GM19238 (cell line): ENCODE data around the gene COPS7A.

Experiments used
- DNase-seq: peaks from one replicate; pipeline ENCODE4 v3.0.0; 2011; ENCODE audit warnings: low spot score; ENCODE audit not compliant: insufficient read length

Gene COPS7A

DNA sequence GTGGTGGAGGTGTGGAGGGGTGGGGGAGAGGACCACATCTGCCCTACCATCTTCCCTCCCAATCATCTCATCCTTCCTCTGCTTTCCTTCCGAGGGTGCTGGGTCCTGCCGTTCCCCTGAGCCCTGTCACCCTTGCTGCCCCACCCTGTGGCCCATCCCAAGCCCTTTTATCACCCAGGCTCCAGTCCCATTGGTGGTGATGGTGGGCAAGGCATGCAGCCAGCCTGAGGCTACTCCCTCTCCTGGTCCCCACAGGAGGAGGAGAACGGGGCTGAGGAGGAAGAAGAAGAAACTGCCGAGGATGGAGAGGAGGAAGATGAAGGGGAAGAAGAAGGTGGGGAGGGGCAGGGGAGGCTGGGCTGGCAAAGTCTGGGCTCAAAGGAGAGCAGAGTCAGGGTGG is 45.8 kb downstream of the COPS7A start:
- DNase-seq = no peak

DNA sequence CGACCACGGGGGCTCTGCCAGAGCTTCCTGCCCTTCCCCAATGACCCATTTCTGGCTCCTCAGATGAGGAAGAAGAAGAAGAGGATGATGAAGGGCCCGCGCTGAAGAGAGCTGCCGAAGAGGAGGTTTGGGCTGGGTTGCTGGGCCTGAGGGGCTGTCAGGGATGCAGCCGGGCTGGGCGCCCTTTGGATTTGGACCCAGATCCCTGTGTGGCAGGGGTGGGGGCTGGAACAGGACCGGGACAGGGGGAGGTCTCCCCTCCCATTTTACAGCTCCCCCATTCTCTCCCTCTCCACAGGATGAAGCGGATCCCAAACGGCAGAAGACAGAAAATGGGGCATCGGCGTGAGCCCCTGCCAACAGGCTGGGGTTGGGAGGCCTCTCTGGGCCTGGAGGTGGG is 46.2 kb downstream of the COPS7A start:
- no peak for DNase-seq

DNA sequence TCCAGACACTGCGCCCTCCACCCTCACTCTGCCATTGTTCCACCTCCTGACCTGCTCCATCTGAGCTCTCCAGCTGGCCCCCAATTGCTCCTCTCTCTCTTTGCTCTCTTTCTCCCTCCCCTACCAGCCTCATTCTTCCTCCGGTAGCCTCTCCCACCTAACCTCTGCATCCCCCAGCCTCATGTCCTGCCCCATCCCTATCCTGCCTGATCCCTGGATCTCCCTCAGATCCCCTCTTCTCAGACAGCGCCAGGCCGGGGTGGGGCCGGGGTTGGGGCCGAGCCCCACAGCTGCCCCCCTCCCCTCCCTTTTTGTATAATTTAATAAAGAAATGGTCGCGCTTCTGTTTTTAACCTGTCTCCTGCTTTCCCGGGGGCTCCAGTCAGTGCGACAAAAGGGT is 46.8 kb downstream of the COPS7A start:
- no peak for DNase-seq

DNA sequence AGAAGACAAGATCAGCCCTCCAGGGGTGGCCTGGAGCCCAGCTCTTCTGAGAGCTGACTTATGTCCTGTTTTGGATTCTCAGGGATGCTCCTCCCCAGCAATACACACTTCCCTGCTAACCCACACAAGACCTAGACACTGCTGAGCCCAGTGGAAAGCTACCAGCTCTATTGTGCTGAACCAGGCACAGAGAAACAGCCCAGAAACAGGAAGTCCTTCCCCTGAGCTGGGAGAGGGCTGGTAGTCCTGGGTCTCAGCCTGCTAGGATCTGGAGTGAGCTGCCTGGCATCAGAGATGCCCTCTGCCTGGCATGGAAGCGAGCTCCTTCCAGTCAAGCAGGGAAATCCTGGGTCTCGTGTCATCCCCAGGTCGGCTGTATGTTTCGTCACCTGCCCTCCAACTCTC is 47.2 kb downstream of the COPS7A start:
- DNase-seq = no peak

DNA sequence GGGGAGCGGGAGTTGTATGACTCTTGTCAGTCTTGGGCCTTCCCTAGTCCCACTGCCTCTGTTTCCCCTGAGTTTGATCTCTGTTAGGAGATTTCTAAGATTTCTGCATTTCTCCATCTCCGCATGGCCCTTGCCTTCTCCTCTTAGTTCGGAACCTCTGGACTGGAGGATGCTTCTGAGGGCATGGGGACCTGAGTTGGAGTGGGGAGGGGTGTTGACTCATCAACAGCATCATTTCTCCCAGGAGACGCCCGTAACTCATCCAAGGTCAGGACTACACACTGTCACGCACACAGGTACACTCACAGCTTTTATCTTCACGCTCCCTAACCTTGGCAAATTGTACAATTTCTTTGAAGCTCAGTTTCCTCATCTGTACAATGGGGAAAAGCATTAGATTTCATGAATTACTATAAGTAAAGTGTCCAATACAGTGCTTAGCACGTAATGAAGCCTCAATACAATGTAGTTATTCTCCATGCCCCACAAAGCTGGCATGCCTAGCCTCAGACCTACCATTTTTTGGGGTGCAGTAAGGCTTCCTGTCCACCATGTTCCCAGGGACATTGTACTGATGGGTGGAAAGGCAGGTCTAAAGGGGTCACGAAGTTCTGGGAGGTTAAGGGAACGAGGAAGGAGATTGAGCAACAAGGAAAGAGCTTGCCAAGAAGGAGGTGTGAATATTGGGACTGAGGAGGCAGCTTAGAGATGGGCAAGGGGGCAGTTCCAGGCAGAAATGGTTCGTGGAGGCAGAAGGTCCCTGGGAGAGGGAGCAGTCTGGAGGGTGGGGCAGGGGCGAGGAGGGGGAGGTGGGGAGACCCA is 47.9 kb downstream of the COPS7A start:
- no peak for DNase-seq

DNA sequence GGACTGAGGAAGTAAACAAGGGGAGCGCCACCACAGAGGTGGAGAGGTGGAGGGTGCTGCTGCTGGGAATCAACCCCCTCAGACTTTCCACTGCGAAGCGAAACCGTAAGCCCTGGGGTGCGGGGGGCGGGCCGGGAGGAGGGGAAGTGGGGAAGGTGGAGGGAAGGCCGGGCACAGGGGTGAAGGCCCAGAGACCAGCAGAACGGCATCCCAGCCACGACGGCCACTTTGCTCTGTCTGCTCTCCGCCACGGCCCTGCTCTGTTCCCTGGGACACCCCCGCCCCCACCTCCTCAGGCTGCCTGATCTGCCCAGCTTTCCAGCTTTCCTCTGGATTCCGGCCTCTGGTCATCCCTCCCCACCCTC is 48.5 kb downstream of the COPS7A start, which contains the start of gene LAG3:
TSS of gene LAG3 (plus strand) at position 190 of the 365 bp plus-strand sequence. CDS start 333 bp downstream, outside the sequence.
- peak; percentile 58 for DNase-seq

DNA sequence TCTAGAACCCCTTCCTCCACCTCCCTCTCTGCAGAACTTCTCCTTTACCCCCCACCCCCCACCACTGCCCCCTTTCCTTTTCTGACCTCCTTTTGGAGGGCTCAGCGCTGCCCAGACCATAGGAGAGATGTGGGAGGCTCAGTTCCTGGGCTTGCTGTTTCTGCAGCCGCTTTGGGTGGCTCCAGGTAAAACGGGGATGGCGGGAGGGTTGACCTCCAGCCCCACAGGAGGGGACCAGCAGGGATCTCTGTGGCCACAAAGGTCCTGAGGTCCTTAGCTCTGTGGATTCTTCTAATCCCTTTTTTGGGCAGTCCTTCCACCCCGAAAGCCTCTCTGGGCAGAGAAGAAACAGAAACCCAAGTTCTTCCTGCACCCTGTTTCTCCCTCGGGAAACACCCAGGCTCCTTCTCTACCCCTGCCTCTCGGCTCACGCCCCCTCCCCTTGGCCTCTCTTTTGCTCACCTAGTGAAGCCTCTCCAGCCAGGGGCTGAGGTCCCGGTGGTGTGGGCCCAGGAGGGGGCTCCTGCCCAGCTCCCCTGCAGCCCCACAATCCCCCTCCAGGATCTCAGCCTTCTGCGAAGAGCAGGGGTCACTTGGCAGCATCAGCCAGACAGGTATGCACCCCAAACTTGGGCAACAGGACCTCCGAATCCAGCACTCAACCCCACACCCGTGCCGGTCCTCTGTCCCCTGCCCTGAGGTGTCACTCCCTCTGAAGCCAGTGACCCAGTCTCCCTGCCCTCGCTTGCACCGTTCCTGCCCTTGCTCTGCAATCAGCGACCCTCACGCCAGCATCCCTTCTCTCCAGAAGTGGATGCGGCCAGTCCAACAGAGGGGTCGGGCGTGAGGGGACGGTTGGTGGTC is 49.1 kb downstream of the COPS7A start:
- peak; percentile 50 for DNase-seq

DNA sequence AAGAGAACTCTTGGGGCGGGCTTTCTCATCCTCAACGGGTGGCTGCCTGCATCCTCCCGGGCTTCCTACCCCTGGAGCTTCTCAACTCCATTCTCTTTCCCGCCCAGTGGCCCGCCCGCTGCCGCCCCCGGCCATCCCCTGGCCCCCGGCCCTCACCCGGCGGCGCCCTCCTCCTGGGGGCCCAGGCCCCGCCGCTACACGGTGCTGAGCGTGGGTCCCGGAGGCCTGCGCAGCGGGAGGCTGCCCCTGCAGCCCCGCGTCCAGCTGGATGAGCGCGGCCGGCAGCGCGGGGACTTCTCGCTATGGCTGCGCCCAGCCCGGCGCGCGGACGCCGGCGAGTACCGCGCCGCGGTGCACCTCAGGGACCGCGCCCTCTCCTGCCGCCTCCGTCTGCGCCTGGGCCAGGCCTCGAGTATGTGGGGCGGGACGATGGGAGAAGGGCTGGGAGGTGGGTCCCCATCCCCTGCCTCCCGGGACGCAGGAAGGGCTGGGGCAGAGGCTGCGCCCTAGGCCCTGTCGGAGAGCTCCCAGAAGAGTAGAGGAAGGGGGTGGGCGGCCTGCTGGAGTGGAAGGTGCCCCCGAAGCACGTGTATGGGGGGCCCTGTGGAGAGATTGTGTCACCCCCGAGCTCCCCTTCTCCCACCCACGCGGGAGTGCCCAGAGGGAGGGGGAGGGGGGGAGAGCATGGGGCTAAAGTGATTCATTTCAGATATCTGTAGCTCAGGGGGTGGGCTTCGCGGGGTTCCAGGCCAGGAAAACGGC is 49.9 kb downstream of the COPS7A start:
- DNase-seq = no peak

DNA sequence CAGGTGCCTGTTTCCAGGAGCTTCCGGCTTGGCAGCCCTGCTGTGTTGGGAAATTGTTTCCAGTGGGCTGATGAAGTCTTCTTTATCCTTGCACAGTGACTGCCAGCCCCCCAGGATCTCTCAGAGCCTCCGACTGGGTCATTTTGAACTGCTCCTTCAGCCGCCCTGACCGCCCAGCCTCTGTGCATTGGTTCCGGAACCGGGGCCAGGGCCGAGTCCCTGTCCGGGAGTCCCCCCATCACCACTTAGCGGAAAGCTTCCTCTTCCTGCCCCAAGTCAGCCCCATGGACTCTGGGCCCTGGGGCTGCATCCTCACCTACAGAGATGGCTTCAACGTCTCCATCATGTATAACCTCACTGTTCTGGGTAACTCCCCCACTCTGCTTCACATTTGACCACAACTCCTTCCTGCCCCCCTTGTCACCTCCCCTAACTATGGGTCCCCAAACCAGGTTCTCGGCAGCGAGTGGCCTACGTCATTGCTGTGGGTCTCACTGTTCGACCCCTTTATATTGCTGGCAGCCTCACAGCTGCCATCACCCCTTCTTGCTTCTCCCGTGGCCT is 50.7 kb downstream of the COPS7A start:
- no peak for DNase-seq

DNA sequence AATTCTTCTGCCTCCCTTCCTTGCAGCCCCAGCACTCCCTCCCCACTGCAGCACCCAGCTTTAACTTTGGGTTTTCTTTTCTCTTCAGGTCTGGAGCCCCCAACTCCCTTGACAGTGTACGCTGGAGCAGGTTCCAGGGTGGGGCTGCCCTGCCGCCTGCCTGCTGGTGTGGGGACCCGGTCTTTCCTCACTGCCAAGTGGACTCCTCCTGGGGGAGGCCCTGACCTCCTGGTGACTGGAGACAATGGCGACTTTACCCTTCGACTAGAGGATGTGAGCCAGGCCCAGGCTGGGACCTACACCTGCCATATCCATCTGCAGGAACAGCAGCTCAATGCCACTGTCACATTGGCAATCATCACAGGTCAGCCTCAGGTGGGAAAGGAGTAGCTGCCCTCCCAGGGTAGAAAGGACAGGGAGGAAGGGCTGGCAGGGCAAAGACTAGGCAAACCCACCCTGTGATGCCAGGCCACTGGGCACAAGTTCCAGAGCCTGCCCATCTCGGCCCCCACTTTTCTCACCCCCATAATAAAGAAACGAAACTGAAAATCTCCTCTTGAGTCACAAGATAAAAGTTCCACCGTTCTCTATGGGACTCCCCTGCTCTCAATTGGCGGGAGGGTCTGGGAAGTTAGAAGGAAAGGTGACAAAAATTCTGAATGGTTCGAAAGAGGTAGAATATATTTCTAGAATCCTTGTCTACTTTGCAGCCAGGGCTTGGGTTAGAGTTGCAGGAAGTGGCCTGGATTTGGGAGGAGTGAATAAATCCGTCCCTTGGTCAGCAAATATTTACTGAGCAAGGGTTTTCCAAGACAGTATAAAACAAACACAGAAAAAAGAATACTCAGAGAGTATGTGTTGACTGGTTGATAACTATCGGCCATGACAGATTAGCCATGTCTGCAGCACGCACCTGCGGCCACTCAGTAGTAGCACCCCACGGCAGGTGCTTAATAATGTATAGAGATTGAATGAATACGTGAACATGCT is 51.6 kb downstream of the COPS7A start:
- DNase-seq = no peak

DNA sequence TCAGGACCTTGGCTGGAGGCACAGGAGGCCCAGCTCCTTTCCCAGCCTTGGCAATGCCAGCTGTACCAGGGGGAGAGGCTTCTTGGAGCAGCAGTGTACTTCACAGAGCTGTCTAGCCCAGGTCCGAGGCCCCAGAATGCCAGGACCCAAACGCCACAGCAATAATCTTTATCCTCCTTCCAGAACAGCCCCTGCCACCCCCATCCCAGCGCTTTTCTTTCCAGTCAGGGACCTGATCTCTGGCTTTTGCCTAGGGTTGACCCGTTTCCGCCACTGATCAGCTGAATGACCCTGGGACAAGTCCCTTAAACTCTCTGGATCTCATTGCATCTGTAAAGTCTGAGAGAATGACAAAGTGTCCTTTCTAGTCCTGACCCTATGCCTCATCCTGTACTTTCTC is 53.5 kb downstream of the COPS7A start:
- DNase-seq = no peak

DNA sequence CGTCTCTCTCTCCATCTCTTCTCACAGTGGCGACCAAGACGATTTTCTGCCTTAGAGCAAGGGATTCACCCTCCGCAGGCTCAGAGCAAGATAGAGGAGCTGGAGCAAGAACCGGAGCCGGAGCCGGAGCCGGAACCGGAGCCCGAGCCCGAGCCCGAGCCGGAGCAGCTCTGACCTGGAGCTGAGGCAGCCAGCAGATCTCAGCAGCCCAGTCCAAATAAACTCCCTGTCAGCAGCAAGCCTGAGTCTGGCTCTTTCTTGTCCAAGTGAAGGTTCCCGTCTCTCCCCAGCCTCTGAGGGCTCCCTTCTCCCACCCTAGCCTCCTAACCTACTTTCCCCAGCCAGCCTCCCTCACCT is 54.3 kb downstream of the COPS7A start:
- DNase-seq = no peak

DNA sequence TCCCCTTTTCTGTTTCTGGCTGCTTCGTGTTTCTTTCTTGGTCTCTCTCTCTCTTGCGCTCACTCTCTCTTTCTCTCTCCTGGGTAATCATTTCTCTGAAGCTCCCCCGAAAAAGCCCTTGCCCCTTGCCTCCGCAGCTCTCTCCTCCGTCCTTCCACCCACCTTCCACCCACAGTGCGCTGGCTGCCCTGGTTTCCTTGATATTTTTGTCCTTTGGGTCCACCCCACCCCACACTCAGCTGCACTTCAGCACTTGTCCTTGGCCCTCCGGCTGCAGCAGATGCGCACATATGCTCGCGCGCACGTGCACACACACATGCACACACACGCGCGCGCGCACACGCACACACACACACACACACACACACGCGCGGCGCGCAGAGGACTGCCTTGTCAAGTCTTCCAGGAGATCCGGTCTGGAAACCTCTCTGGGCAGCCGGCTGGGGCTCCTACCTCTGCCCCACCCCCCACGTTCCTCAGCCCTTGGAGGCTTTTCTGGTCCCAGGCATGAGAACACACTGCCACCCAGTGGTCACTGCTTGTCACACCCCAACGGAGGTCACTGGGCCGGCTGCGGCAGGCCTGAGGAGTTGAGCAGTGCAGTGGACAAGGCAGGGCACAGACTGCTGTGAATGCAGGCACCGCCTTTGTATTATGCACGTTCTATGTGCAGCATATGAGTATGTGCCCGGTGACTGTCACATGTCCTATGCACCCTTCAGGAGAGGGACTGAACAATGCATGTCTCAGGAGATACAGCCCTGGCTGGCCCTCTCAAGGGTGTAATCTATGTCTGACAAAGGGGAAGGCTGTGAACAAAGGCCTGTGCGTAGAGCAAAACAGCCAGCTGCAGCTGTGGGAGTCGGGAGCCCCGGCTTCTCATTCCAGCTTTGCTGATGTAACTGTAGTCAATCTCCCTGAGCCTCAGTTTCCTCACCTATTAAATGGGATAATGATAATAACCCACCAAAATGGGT is 55.0 kb downstream of the COPS7A start:
- DNase-seq = peak; percentile 81

DNA sequence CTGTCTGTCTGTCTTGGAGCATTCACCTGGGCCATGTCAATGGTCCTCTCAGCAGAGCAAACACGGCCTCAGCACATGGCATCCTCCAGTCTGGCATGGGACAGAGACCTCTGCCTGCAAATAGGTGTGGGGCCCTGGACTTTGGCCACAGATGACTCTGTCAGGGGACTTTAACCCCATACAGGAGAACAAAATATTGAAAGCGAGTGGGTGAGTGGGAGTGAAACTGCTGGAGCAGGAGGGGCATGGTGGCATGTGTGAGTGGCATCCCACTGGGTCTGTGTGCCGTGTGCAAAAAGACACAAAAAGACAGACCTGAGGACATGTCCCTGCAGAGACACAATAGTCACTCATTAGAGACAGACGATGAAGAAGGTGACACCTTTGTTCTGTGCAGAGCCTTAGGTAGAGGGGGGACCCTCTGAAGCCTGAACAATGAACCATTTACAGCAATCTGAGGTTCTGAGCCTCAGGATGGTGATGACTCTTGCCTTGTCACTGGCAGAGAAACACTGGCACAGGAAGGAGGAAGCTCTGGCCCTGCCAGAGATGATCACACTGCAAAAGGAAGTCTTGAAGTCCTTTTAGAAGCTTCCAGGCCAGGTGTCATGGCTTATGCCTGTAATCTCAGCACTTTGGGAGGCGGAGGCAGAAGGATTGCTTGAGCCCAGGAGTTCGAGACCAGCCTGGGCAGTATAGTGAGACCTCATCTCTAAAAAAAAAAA is 56.0 kb downstream of the COPS7A start:
- DNase-seq = no peak

DNA sequence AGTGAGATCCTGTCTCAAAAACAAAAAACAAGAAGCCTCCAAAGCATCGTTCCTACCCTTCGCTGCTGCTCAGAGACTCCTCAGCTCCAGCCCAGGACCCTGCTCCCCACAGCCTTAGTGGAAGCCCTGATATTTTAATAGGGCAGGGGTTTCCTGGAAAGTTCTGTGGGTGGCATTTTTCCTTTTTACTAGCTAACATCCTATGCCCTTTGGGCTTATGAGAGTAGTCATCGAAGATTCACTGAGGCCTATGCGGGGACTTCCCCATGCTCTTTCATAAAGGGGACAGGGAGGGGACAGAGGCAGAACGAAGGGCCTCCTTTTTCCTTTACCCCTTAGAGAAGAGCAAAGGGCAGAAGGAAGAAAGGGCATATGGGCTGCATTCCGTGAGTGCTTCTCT is 56.7 kb downstream of the COPS7A start:
- no peak for DNase-seq
